SKM-1 treated with dmso at 0.1 percent for 144 hours (cell line): ENCODE data around the gene PPDPF.
A peak's percentile ranks its signal among the peaks of the same experiment; 100 is the strongest.
"Not testable (repeated sequence)": the region's sequence is repeated elsewhere in the genome, so short reads cannot be mapped to it uniquely, and the experiment has no call there.

ENCODE experiments used
- DNase-seq: peaks from one replicate; lab custom pipeline; 2025; ENCODE audit not compliant: unreplicated experiment; lab: John Stamatoyannopoulos, UW

Gene PPDPF

DNA sequence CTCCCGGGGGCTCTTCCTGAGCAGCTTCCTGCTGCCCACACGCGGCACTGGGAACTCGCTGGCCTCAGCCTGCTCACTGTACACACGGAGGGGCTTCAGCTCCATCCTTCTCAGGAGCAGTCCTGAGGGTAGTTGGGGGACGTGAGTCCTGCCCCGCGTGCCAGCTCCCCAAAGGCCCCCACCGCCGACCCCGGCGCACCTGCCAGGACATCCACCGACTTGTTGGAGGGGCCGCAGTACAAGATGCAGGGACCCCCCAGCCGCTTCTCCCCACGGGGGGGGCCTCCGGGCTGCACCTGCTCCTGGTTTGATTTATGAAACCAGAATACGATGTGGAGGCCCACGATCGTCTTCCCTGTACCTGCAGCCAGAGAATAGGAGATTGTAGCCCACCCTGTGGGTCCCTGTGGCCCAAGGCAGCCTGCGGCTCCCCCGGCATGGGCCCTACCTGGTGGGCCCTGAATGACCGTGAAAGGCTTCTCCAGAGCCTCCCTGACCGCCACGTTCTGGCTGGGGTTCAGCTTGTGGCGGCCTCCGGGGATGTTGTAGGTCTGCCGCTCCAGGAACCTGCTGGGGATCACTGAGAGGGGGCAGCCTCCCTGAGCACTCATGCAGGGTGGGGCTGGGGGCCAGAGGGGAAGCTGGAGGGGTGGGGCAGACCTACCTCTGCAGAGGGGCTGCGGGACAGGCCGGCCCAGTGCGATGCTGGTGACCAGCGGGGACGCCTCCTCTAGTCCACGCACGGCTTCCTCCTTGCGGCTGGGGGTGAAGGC, 41.2 kb downstream of the PPDPF start:
- DNase-seq, result no peak

DNA sequence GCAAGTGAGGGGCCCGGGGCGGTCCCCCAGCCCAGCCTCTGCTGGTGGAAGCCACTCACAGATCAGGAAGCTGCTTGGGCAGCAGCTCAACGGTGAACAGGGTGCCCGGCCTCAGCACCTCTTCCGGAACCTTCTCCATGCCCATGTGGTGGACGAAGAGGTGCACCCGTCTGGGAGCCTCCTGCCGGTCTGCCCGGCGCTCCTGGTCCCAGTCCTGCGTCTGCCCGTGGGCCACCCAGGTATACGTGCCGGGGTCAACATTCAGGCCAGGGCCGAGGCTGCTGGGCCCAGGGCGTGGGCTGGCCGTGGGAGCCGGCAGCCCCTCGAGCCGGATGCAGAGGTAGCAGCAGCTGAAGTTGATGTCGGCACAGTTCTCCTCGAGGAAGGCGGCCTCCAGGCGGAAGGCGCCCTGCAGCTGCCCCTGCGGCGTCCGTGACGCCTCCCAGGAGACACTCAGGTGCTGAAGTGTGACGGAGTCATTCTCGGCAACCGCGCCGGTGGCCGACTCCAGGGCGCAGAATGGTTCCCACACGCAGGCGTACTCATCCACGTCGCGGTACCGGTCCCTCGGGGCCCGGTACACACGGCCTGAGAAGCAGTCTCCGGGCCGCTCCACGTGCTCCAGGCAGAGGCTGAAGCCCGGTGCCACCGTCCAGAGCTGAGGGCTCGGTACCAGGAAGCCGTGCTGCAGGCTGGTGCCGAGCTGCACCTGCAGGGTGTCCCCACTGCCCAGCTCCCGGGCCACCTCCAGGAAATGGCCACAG, 42.1 kb downstream of the PPDPF start:
- DNase-seq, result no peak

DNA sequence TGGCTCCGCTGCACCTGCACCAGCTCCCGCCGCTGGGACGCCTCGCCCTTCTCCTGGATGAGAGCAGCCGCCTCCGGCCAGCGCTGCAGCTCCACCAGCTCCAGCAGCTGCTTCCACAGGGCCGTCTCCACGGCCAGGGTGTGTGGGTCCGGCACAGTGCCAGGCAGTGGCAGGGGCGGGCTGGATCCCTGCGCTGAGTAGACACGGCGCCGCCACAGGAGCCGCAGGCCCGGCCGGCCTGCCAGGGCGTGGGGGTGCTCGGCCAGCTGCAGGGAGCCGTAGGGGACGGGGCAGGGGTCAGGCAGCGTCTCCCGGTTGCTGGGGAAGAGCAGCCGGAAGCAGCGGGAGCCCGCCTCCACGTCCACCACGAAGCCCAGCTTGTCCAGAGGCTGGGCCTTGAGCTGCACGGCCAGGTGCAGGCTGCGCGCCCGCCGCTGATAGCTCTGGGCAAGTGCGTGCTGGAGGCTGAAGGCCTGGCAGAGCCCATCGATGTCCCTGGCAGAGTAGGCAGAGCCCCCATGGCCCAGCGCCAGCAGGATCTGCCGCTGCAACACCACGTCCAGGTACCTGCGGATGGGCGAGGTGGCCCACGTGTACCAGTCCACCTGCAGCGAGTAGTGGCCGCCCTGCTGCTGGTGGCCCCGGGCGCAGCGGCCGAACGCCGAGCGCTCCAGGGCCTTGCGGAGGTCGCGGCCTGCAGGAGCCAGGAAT, 42.8 kb downstream of the PPDPF start:
- no peak for DNase-seq

DNA sequence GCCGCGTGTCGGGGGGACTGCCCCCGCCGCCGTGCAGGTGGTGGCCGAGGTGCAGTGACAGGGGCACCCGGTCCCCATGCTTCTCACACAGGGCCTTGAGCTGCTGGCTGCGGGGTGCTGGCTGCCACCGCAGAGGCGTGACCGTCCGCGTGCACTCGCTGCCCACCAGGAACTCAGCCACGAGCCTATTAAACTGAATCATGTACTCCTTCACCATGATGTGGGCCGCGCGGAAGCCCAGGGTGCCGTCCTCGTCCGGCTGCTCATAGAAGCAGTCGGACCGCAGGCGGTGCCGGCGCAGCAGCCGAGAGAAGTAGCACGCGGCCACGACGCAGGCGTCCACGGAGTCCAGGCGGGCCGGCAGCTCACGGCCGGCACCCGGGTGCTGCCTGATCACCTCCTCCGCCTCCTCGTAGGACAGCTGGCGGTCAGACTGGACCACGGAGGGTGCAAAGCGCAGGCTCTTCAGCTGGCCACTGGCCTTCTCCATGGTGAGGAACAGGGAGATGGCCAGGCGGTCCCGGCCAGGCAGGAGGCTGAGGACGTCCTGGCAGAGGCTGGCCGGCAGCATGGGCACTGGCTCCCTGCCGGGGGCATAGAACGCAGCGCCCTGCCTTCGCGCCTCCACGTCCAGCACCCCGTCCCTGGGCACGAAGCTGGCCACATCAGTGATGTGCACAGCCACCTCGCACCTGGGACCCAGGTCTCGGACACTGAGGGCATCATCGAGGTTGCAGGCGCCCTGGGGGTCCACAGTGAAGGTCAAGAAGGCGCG, 43.7 kb downstream of the PPDPF start:
- no peak for DNase-seq

DNA sequence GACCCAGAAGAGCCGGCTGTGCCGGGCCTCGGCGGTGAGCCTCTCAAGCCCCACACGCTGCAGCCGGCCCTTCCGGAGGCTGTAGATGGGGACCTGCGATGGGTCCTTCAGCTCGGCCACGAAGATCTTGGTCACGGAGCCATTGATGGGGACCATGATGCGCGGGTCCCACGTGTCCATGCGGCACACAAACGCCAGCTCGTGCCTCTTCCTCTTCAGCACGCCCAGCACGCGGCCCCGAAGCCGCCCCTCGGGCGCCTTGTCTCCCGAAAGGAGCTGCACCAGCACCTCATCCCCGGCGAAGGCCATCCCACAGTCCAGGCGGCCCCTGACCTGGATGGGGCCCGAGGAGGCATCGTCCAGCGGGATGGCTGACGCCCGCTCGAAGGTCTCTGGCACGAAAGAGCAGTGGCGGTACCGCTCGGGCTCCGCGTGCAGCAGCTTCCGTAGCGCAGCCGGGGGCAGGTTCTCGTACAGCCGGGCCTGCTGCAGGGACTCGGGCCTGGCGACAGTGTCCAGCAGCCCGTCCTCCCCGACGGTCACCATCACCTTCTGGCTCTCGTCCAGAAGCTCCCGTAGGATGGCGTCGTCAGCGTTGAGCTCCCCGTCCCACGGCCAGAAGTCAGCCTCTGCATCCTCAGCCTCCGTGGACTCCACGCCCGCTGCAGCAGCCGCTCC, 44.6 kb downstream of the PPDPF start:
- no peak for DNase-seq

DNA sequence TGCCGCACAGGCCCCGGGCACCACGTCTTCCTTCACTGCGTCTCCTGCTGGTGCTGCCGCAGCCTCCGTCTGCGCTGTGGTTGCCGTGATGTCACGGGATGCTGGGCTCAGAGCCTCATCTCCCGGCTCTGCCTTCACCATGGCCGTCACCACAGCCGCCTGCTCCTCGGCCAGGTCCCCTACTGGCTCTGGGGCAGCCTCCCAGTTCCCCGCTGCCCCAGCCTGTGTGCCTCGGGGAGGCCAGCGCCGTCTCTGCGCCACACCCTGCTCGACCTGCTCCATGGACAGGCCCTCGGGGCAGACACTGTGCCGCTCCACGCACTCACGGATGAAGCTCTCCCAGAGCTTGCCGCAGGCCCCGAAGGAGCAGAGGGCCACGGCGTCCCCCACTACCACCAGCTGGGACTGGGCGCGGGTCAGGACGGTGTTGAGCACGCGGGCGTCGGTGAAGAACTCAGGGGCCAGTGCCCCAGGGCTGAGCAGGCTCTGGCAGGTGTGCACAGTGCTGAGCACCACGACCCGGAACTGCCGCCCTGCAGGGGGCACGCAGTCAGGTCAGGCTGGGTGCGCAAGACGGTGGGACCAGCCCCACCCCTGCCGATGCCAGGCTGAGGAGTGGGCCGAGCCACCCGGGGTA, 45.3 kb downstream of the PPDPF start:
- DNase-seq, result no peak

DNA sequence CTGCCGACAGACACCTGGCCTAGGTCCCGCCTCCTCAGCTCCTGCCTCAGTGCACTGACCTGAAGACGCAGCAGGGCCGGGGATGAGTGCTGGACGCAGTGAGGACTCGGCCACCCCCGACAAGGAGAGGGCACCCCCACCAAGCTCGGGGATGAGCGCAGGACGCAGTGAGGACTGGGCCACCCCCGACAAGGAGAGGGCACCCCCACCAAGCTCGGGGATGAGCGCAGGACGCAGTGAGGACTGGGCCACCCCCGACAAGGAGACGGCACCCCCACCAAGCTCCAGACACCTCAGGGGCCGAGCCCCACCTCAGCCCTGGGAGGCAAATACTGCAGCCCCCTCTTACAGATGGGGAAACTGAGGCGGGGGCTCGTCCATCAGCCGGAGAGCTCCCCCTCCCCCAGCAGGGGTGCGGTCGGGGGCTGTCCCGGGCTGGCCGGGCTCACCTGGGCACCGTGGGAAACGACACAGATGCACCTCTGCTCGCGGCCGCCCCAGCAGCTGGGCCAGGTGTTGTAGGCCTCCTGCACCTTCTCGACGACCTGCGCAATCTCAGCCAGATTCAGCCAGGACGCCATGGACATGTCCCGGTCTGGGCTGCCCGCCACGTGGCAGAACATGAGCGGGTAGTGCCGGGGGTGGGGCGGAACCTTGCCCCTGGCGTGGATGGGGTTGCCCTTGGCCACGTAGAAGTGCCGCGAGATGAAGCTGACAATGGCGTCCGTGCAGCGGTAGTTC, 46.0 kb downstream of the PPDPF start:
- no peak for DNase-seq

DNA sequence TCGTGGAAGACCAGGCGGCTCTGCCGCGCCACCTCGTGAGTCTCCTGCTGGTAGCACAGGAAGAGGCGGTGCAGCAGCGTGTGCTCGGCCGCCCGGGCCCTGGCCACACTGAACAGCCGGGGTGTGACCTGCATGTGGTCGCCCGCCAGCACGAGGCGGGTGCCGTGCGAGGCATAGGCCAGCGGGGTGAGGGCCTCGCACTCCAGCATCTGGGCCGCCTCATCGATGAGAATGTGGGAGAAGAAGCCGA, 46.5 kb downstream of the PPDPF start:
- no peak for DNase-seq

DNA sequence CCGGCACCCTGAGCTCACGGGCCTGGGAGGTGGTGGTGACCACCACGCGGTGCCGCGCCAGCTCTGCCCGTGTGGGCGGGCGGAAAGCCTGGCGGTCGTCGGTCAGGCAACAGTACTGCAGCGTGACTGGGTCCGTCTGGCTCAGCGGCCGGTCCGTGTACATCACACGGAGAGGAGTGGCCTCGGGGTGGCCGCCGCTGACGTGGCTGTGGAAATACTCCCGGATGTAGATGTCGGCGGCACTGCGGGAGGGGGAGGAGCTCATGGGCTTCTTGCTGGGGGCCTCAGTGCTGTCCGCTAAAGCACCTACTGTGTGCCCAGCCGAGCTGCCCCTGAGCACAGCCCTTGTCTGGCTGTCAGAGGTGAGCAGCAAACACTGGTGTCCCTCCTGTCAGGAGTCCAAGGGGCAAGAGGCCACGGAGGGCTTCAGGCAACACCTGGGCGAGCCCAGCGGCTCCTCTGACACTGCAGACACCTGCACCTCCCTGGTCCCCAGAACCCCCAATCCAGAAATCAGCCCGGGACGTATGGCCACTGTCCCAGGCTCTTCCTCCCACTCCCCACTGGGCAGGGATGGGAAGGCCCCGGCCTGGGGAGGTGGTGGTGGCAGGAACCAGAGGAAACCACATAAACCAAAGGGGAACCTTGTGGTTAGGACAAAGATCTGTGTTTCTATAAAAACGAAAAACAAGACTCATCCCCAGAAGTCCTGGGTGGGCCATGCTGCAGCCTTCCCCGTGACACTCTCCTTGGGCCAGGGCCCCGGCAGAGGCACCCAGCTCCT, 47.0 kb downstream of the PPDPF start:
- peak; percentile 76 for DNase-seq

DNA sequence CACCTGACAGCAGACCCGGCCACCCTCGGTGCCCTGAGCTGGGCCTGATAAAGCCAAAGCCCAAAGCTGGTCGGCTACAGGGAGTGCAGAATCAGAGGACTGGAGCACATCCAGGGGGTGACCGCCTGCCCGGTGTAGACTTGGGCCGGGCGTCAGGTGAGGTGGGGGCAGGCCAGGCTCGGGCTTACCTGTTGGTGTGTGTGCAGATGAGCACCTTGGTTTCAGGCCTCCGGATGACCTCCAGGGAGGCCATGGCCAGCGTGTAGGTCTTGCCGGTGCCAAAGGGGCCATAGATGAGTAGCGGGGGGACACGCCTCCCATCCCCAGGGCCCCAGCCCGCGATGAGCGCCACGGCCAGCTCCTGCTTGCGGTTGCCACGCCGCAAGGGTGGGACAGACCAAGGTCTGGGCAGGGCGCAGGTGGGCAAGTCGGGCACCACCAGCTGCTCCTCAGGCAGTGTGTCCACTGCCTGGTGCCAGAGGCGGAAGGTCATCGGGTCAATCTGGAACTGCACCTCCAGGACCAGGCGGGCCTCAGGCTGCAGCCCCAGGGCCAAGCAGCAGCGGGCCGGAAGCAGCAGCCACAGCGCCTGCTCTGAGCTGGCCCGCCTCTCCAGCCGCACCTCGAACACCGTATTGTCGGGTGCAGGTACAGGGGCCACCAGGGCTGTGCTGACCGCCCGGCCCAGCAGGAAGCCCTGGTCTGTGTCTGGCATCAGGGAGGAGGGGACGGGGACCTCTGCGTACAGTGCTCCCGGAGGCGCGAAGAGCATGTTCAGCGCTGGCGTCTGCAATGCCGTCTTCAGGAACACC, 47.8 kb downstream of the PPDPF start:
- no peak for DNase-seq

DNA sequence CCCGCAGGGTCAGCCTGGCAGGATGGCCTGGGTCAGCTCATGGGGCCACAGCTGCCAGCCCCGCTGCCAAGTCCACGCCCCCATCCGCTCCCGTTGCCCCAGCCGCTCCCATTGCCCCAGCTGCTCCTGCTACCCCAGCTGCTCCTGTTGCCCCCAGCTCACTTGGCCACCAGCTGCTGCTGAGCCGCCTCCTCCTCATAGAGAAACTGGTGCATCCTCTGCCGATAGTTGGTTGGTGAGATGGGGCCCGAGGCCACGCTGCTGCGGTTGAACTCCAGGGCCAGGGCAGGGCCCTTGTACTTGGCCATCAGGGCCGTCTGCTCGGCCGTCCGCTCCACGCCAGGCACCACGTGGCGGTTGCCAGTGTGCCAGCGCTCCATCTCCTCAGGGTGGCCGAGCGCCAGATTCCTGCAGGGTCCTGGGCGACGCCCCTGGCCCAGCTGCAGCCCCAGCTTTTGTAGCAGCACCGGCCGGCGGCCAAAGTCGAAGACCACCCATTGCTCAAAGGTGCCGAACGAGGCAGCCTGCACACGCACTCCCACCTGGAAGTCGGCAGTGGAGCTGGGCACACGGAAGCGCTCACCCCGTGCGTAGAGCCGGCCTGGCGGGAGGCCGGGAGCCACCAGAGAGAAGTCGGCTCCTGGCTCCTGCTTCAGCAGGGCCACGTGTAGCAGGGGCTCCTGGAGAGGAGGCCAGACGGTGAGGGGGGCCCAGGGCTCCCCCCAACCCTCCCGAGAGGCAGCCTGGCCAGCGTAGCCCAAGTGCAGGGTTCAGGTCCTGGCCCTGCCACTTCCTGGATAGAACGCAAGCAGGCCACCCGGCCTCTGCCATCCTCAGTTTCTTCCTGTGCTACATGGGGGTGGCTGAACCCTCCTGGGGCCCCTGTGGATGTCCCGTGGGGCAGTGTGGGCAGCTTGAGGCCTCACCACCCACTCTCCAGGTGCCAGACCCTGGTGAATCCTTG, 48.7 kb downstream of the PPDPF start:
- no peak for DNase-seq

DNA sequence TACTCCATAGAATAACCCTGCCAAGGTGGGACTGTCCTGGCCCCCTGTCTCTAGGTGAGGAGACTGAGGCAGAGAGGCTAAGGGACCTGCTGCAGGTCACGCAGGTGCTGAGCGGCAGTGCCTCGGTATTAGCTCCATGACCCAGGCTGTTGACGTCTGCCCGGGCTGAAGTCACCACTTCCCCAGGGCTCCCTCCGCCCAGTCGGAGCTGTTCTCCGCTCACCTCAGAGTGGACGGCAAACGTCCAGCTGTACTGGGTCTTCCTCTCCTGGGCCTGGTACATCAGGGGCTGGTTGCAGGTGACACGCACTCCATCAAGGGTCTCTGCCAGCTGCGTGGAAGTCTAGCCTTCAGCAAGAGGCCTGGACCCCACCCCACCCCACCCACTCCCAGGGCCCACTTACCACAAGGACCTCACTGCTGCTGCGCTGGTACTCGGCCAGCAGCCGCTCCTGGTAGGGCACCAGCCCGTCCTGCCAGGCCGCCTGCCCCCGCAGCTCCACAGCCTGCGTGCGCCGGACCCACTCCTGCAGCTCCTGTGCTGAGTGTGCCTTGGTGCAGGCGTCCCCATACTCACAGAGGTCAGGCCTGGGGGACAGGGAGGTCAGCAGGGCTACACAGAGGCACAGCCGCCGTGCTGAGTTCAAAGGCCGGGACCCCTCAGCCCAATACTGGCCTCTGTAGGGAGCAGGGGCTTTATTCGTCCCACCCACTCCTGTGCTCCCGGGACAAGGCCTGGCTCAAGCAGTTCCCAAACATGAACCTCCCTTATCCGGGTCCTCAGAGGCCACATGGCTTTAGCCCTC, 49.9 kb downstream of the PPDPF start:
- DNase-seq, result no peak

DNA sequence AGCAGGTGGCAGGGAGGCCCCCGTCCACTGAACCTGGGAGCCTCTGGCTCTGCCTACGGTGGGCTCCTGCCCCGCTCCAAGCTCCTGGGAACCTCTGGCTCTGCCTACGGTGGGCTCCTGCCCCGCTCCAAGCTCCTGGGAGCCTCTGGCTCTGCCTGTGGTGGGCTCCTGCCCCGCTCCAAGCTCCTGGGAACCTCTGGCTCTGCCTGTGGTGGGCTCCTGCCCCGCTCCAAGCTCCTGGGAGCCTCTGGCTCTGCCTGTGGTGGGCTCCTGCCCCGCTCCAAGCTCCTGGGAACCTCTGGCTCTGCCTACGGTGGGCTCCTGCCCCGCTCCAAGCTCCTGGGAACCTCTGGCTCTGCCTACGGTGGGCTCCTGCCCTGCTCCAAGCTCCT, 50.5 kb downstream of the PPDPF start:
- DNase-seq, result not testable (repeated sequence)
